Epithelial cell of proximal tubule (primary cell): Measurements from ENCODE around the gene EDEM1. TPM values are rescaled to one million over a fixed set of nuclear protein-coding genes. Genes with fewer than 3 reads are reported as not detected.

ENCODE experiments used
- DNase-seq: peaks from one replicate; pipeline ENCODE4 v3.0.0-alpha.2; 2011; ENCODE audit warnings: low read depth
- H3K4me3 ChIP-seq: 2 replicates; pipeline ENCODE4 v1.5.1; 2011; ENCODE audit warnings: low read depth, mild to moderate bottlenecking, low read length
- CTCF ChIP-seq: conservative IDR thresholded peaks from 2 replicates; pipeline ENCODE4 v1.5.1; 2012; ENCODE audit warnings: low read depth, mild to moderate bottlenecking, low read length
- total RNA-seq: library from RNA; depleted of rRNA; stranded (reverse); fragments of >200 nt; gene quantifications from 2 replicates; pipeline ENCODE4 v1.2.3, GENCODE V29; 2015

The EDEM1 gene
- total RNA-seq, 1 donor from 2014 or later = 50.6 TPM

- H3K4me3 ChIP-seq = no peak overlapping the region
- TF ChIP-seq CTCF = no peak
- DNase-seq = no peak
Measured at GRCh38 chr3:5212628-5213573, 25.4 kb downstream of the EDEM1 start.

GRCh38 chr3:5213574-5213966 lies 26.1 kb downstream of the EDEM1 start:
- TF ChIP-seq CTCF = no peak
- DNase-seq = no peak
- H3K4me3 ChIP-seq = no peak overlapping the region

- DNase-seq = no peak
- no peak overlapping the region for H3K4me3 ChIP-seq
- TF ChIP-seq CTCF = no peak
Measured at GRCh38 chr3:5214352-5214751, 26.8 kb downstream of the EDEM1 start.

GRCh38 chr3:5217824-5218595 lies 30.5 kb downstream of the EDEM1 start:
- TF ChIP-seq CTCF = no peak
- DNase-seq = no peak

GRCh38 chr3:5218815-5219214 lies 31.3 kb downstream of the EDEM1 start:
- TF ChIP-seq CTCF = no peak
- no peak overlapping the region for H3K4me3 ChIP-seq
- no peak for DNase-seq

More at GRCh38 chr3:5217824-5218595, 30.5 kb downstream of the EDEM1 start:
- no peak overlapping the region for H3K4me3 ChIP-seq

- DNase-seq = no peak
- H3K4me3 ChIP-seq = no peak overlapping the region
- TF ChIP-seq CTCF = no peak
Measured at GRCh38 chr3:5219216-5219615, 31.7 kb downstream of the EDEM1 start.
